GM23338 (cell line): Measurements from ENCODE around the gene DAW1. TPM values are rescaled to one million over a fixed set of nuclear protein-coding genes. Genes with fewer than 3 reads are reported as not detected.

ENCODE experiments used
- polyA plus RNA-seq: library from polyadenylated mRNA; unstranded; fragments of >200 nt; fragmentation: Nextera tagmentation; extraction: Ambion mirVana; gene quantifications from 2 replicates; pipeline ENCODE4 v1.2.1, GENCODE V29; 2016
- small RNA-seq: library from RNA; depleted of rRNA; stranded (forward); fragments of <200 nt; gene quantifications from one replicate; pipeline ENCODE3, GENCODE V24; 2014; ENCODE audit warnings: low replicate concordance
- total RNA-seq: library from RNA; depleted of rRNA; stranded (reverse); fragments of >200 nt; shearing (Covaris generic); gene quantifications from 2 replicates; pipeline ENCODE4 v1.2.3, GENCODE V29; 2014; rRNA removed

DAW1 gene
- total and polyA plus RNA-seq, 2 experiments from 2014 or later: 0.71 to 2.0 TPM

Small RNA genes lying within 50 kb of the gene (small RNA-seq; reads per million reads assigned to genes)
- gene RF00402: not detected

Other genes starting within 250 kb of the DAW1 start
- not detected in 2 replicates for gene SCYGR5, start 204.8 kb upstream of the DAW1 start, total RNA-seq
- not detected in 2 replicates for gene SCYGR5, start 204.8 kb upstream of the DAW1 start, polyA plus RNA-seq
- gene SLC19A3, start 153.6 kb upstream of the DAW1 start, total RNA-seq: 9.1 and 12.0 TPM in 2 replicates
- gene SLC19A3, start 153.6 kb upstream of the DAW1 start, polyA plus RNA-seq: 3.5 and 4.2 TPM in 2 replicates
- not detected in 2 replicates for gene SCYGR6, start 146.9 kb upstream of the DAW1 start, total RNA-seq
- not detected in 2 replicates for gene SCYGR6, start 146.9 kb upstream of the DAW1 start, polyA plus RNA-seq
- not detected in 2 replicates for gene SCYGR7, start 143.3 kb upstream of the DAW1 start, total RNA-seq
- gene SCYGR7, start 143.3 kb upstream of the DAW1 start, polyA plus RNA-seq: not detected in 2 replicates
- gene SCYGR8, start 125.7 kb upstream of the DAW1 start, total RNA-seq: not detected in 2 replicates
- gene SCYGR8, start 125.7 kb upstream of the DAW1 start, polyA plus RNA-seq: not detected in 2 replicates
- not detected in 2 replicates for gene CCL20, start 57.8 kb upstream of the DAW1 start, total RNA-seq
- gene CCL20, start 57.8 kb upstream of the DAW1 start, polyA plus RNA-seq: not detected in 2 replicates